Testis (tissue), 2 donors: Measurements from ENCODE around the gene WNT11.

Experiments used
- POLR2A ChIP-seq: fragments of 450-650 bp; IDR thresholded peaks from one replicate; pipeline ENCODE4 v1.6.1; 2017; ENCODE audit warnings: antibody characterized with exemption, mild to moderate bottlenecking, moderate library complexity
- TF ChIP-seq, protein P1 (sequence below), 3 experiments: fragments of 450-650 bp in 2 of 3; fragments of 200-600 bp in 1 of 3; sonication (generic) in 1 of 3; IDR thresholded peaks; one replicate each; pipeline ENCODE4 v1.5.1; 2016 to 2019; ENCODE audit warnings: antibody characterized with exemption in 3 of 3, mild to moderate bottlenecking in 2 of 3, moderate library complexity in 1 of 3

DNA sequence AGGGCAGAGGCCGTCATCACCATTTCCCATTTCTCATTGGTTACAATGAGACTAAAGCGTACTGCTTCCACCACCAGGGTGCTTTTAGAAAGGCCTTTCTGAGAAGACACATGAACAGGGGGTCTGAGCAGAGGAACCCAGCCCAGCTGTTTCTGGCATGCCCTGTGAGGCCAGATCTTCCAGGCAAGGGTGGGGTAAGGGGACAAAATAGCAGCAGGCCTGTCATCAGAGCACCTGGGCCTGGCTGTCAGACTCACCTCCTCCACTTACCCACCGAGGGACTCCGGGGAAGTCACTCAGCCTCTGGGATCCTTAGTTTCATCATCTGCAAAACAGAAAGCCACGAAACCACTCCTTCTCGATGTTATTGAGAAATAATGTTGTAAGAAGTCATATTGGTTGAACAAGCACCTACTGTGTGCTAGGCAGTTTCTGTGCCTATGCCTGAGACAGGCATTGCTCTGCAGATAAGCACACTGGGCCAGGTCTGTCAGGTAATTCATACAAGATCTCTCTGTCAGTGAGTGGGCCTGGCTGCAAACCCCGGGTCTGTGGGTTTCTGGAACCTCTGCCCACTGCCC lies 8.8 kb upstream of the WNT11 start:
- TF ChIP-seq POLR2A, result no peak
- TF ChIP-seq, protein P1, sequence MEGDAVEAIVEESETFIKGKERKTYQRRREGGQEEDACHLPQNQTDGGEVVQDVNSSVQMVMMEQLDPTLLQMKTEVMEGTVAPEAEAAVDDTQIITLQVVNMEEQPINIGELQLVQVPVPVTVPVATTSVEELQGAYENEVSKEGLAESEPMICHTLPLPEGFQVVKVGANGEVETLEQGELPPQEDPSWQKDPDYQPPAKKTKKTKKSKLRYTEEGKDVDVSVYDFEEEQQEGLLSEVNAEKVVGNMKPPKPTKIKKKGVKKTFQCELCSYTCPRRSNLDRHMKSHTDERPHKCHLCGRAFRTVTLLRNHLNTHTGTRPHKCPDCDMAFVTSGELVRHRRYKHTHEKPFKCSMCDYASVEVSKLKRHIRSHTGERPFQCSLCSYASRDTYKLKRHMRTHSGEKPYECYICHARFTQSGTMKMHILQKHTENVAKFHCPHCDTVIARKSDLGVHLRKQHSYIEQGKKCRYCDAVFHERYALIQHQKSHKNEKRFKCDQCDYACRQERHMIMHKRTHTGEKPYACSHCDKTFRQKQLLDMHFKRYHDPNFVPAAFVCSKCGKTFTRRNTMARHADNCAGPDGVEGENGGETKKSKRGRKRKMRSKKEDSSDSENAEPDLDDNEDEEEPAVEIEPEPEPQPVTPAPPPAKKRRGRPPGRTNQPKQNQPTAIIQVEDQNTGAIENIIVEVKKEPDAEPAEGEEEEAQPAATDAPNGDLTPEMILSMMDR (IDR thresholded peaks at IDR 0.05), result no peak
